A673 (cell line): Measurements from ENCODE around the gene DCAKD. TPM values are rescaled to one million over a fixed set of nuclear protein-coding genes. Genes with fewer than 3 reads are reported as not detected.

Experiments
- BruUV-seq: library from RNA; stranded (reverse); fragments of 400-500 nt; replicated peaks from 2 replicates; lab custom pipeline; 2021; lab: Mats Ljungman, UMichigan
- CTCF ChIA-PET: fragments of 300-600 bp; sonication (Branson Sonifier 250); formaldehyde crosslinking; loops from one replicate; lab custom pipeline; 2022; ENCODE audit warnings: antibody characterized with exemption; lab: Charles Lee
- POLR2A ChIA-PET: fragments of 300-600 bp; sonication (Branson Sonifier 250); formaldehyde crosslinking; loops from one replicate; lab custom pipeline; 2022; ENCODE audit warnings: antibody characterized with exemption; ENCODE audit not compliant: low non-redundant PET; lab: Charles Lee
- DNase-seq: peaks from one replicate; pipeline ENCODE4 v3.0.0-alpha.2; 2015; ENCODE audit warnings: low spot score
- H3K27ac ChIP-seq: fragments of 200-600 bp; sonication (generic); 2 replicates; pipeline ENCODE4 v1.5.1; 2016; ENCODE audit warnings: mixed run types, low read depth, mild to moderate bottlenecking, mixed read lengths, antibody characterized with exemption, low read length; ENCODE audit not compliant: poor library complexity, severe bottlenecking
- H3K27me3 ChIP-seq: fragments of 200-600 bp; sonication (generic); replicated peaks from 2 replicates; pipeline ENCODE4 v1.6.1; 2017; ENCODE audit warnings: mixed run types, low read depth, mild to moderate bottlenecking, mixed read lengths, antibody characterized with exemption, low read length; ENCODE audit not compliant: insufficient read depth, poor library complexity
- H3K36me3 ChIP-seq: fragments of 200-600 bp; sonication (generic); 2 replicates; pipeline ENCODE4 v1.6.1; 2016; ENCODE audit warnings: mixed run types, mild to moderate bottlenecking, mixed read lengths, antibody characterized with exemption, low read length; ENCODE audit not compliant: insufficient read depth, poor library complexity, severe bottlenecking
- H3K4me1 ChIP-seq: fragments of 200-600 bp; sonication (generic); 2 replicates; pipeline ENCODE4 v1.6.1; 2017; ENCODE audit warnings: mixed run types, mild to moderate bottlenecking, mixed read lengths, antibody characterized with exemption, low read length; ENCODE audit not compliant: insufficient read depth, poor library complexity, severe bottlenecking
- H3K4me3 ChIP-seq: fragments of 200-600 bp; sonication (generic); 2 replicates; pipeline ENCODE4 v1.5.1; 2016; ENCODE audit warnings: low read depth, mixed run types, mild to moderate bottlenecking, mixed read lengths, low read length; ENCODE audit not compliant: poor library complexity, severe bottlenecking
- H3K9me3 ChIP-seq: fragments of 200-600 bp; sonication (generic); 2 replicates; pipeline ENCODE4 v1.6.1; 2016; ENCODE audit warnings: mixed run types, low read depth, mild to moderate bottlenecking, mixed read lengths, antibody characterized with exemption, low read length; ENCODE audit not compliant: poor library complexity, severe bottlenecking
- CTCF ChIP-seq: fragments of 300-800, 200-600 bp; sonication (generic); conservative IDR thresholded peaks from 2 replicates; pipeline ENCODE4 v1.5.1; 2017; ENCODE audit warnings: low read depth, mild to moderate bottlenecking, antibody characterized with exemption, low read length, moderate library complexity, mixed read lengths
- EZH2 ChIP-seq: fragments of 200-600 bp; sonication (generic); IDR thresholded peaks from 2 replicates; pipeline ENCODE4 v1.6.1; 2017; ENCODE audit warnings: borderline replicate concordance, low read depth, mild to moderate bottlenecking, mixed read lengths, antibody characterized with exemption, low read length; ENCODE audit not compliant: poor library complexity, severe bottlenecking
- intact Hi-C: fragments of 100-400 bp; cut with micrococcal nuclease; formaldehyde crosslinking; loops from one replicate; pipeline ENCODE4 v1.10.0; 2022; ENCODE audit not compliant: unreplicated experiment
- total RNA-seq: library from RNA; stranded (reverse); gene quantifications from 2 replicates; pipeline ENCODE4 v1.2.3, GENCODE V29; 2021

Gene DCAKD
- total RNA-seq, 1 experiment from 2014 or later, result 19.1 TPM

GRCh38 chr17:45003877-45004276 lies 47.6 kb downstream of the DCAKD start:
- Histone ChIP-seq H3K4me3 (no peak overlapping the region), H3K9me3 (no peaks in the 10 kb centered on the region), H3K27ac (no peak overlapping the region), H3K36me3 (no peaks in the 10 kb centered on the region), H3K4me1 (no peaks in the 10 kb centered on the region), H3K27me3 (no peaks in the 10 kb centered on the region)
- ChIA-PET CTCF (interaction anchor here (0.6 kb wide), 1 partner anchor 19 kb away, joined by 6 read pairs; no protein-coding TSS in a partner anchor), POLR2A (interaction anchor here (0.7 kb wide), 1 partner anchor 27 kb away, joined by 4 read pairs; no protein-coding TSS in a partner anchor)
- DNase-seq, result no peak
- intact Hi-C loops, result no loop called here
- no TSS peak for BruUV-seq
- TF ChIP-seq EZH2, result no peak
- no peak for TF ChIP-seq CTCF

- TF ChIP-seq CTCF (no peak), EZH2 (no peak)
- H3K4me3 ChIP-seq, result no peak overlapping the region
- no peaks in the 10 kb centered on the region for H3K9me3 ChIP-seq
- H3K4me1 ChIP-seq, result no peaks in the 10 kb centered on the region
- no peak for DNase-seq
- intact Hi-C loops, result no loop called here
- CTCF ChIA-PET, result no interaction called here
- H3K27ac ChIP-seq, result no peak overlapping the region
- POLR2A ChIA-PET, result no interaction called here
- no peaks in the 10 kb centered on the region for H3K27me3 ChIP-seq
- no peaks in the 10 kb centered on the region for H3K36me3 ChIP-seq
- BruUV-seq, result no TSS peak
These were observed 50.1 kb downstream of the DCAKD start for GRCh38 chr17:45001310-45001709.

- TF ChIP-seq EZH2 (no peak), CTCF (no peak)
- no peaks in the 10 kb centered on the region for H3K9me3 ChIP-seq
- ChIA-PET POLR2A (no interaction called here), CTCF (no interaction called here)
- H3K36me3 ChIP-seq, result no peaks in the 10 kb centered on the region
- no peak overlapping the region for H3K4me3 ChIP-seq
- DNase-seq, result no peak
- no peaks in the 10 kb centered on the region for H3K27me3 ChIP-seq
- H3K4me1 ChIP-seq, result no peaks in the 10 kb centered on the region
- H3K27ac ChIP-seq, result no peak overlapping the region
- intact Hi-C loops, result no loop called here
- no TSS peak for BruUV-seq
These were observed 52.0 kb downstream of the DCAKD start for GRCh38 chr17:44999433-44999832.
